Natural killer cell treated with Interleukin-12 subunit alpha and Interleukin-12 subunit beta and Interleukin-15 and Interleukin-18, amount 100 ng/mL, for 72 hours (primary cell): ENCODE data around the gene PHRF1. TPM values are rescaled to one million over a fixed set of nuclear protein-coding genes. Genes with fewer than 3 reads are reported as not detected.
"Not testable (repeated sequence)": the region's sequence is repeated elsewhere in the genome, so short reads cannot be mapped to it uniquely, and the experiment has no call there.

Source experiments
- ATAC-seq, 2 donors: fragments of 150-1000 bp; cut with Tn5 transposase in 1 of 2; sonication (Bioruptor Pico), chemical (Tn5 transposase) in 1 of 2; 2 replicates each; pipeline ENCODE4 v1.10.0; 2021
- DNase-seq: peaks from one replicate; pipeline ENCODE4 v3.0.0; 2022; ENCODE audit warnings: low spot score
- H3K27ac Mint-ChIP-seq, 2 donors: 1 replicate in 1 of 2; 2 replicates in 1 of 2; pipeline ENCODE4 v1.8.0; 2022; ENCODE audit warnings: mixed read lengths in 2 of 2, mild to moderate bottlenecking in 1 of 2, moderate library complexity in 1 of 2
- H3K27me3 Mint-ChIP-seq, 2 donors: 1 replicate in 1 of 2; 2 replicates in 1 of 2; pipeline ENCODE4 v1.8.0; 2022; ENCODE audit warnings: mixed read lengths in 2 of 2
- H3K36me3 Mint-ChIP-seq: one replicate; pipeline ENCODE4 v1.8.0; 2022; ENCODE audit warnings: mixed read lengths
- H3K4me1 Mint-ChIP-seq, 2 donors: 1 replicate in 1 of 2; 2 replicates in 1 of 2; pipeline ENCODE4 v1.8.0; 2022; ENCODE audit warnings: low read depth in 2 of 2, mixed read lengths in 2 of 2, mild to moderate bottlenecking in 1 of 2
- H3K4me3 Mint-ChIP-seq: one replicate; pipeline ENCODE4 v1.8.0; 2022; ENCODE audit warnings: mixed read lengths
- H3K9me3 Mint-ChIP-seq: 2 replicates; pipeline ENCODE4 v1.8.0; 2022; ENCODE audit warnings: mixed read lengths
- total RNA-seq, 2 donors: library from RNA; stranded (reverse); gene quantifications; one replicate each; pipeline ENCODE4 v1.2.3, GENCODE V29; 2022

The PHRF1 gene
- total RNA-seq, 2 donors from 2014 or later = 49.2 to 85.7 TPM

GRCh38 chr11:569158-569885 is 6.9 kb upstream of the PHRF1 start:
- ATAC-seq = no peak
- H3K9me3 Mint-ChIP-seq = no peaks in the 10 kb centered on the region
- H3K27me3 Mint-ChIP-seq = peaks cover 2 to 3% of the 10 kb centered on the region in 2 donors
- DNase-seq = no peak
- peak overlapping the region; percentile 78 for H3K4me3 Mint-ChIP-seq
- no peak overlapping the region for H3K27ac Mint-ChIP-seq
- no peaks in the 10 kb centered on the region for H3K36me3 Mint-ChIP-seq
- peaks cover 0 to 3% of the 10 kb centered on the region in 2 donors for H3K4me1 Mint-ChIP-seq

GRCh38 chr11:571802-572185 is 4.5 kb upstream of the PHRF1 start:
- H3K4me3 Mint-ChIP-seq = no peak overlapping the region
- peaks cover 11% of the 10 kb centered on the region in 2 donors for H3K27me3 Mint-ChIP-seq
- DNase-seq = no peak
- H3K36me3 Mint-ChIP-seq = no peaks in the 10 kb centered on the region
- ATAC-seq = no peak
- no peaks in the 10 kb centered on the region for H3K9me3 Mint-ChIP-seq
- H3K27ac Mint-ChIP-seq = no peak overlapping the region
- H3K4me1 Mint-ChIP-seq = peaks cover 0 to 10% of the 10 kb centered on the region in 2 donors

GRCh38 chr11:573146-573759 is 3.0 kb upstream of the PHRF1 start:
- H3K27me3 Mint-ChIP-seq = peaks cover 11% of the 10 kb centered on the region in 2 donors
- no peak overlapping the region for H3K4me3 Mint-ChIP-seq
- H3K9me3 Mint-ChIP-seq = no peaks in the 10 kb centered on the region
- H3K36me3 Mint-ChIP-seq = no peaks in the 10 kb centered on the region
- DNase-seq (no peak), ATAC-seq (no peak)
- H3K4me1 Mint-ChIP-seq = peaks cover 11 to 16% of the 10 kb centered on the region in 2 donors
- H3K27ac Mint-ChIP-seq = no peak overlapping the region

GRCh38 chr11:574031-574570 is 2.2 kb upstream of the PHRF1 start:
- Mint-ChIP-seq H3K4me3 (peak overlapping the region; percentile 5), H3K4me1 (peaks cover 11 to 20% of the 10 kb centered on the region in 2 donors), H3K27me3 (peaks cover 11% of the 10 kb centered on the region in 2 donors), H3K27ac (peak overlapping the region in 1 of 2 donors; percentile 15)
- H3K36me3 Mint-ChIP-seq, DNase-seq, H3K9me3 Mint-ChIP-seq, ATAC-seq: not testable (repeated sequence)

GRCh38 chr11:574632-575312 is 1.5 kb upstream of the PHRF1 start:
- H3K27ac Mint-ChIP-seq = peak overlapping the region in 1 of 2 donors; percentile 15
- peaks cover 11% of the 10 kb centered on the region in 2 donors for H3K27me3 Mint-ChIP-seq
- peaks cover 18 to 27% of the 10 kb centered on the region in 2 donors for H3K4me1 Mint-ChIP-seq
- no peaks in the 10 kb centered on the region for H3K9me3 Mint-ChIP-seq
- peak overlapping the region; percentile 70 for H3K4me3 Mint-ChIP-seq
- ATAC-seq (no peak), DNase-seq (no peak)
- no peaks in the 10 kb centered on the region for H3K36me3 Mint-ChIP-seq

- H3K4me3 Mint-ChIP-seq = peak overlapping the region; percentile 70
- H3K4me1 Mint-ChIP-seq = peaks cover 22 to 31% of the 10 kb centered on the region in 2 donors
- H3K27ac Mint-ChIP-seq = peak overlapping the region in 1 of 2 donors; percentile 98
- DNase-seq = no peak
- ATAC-seq = no peak
- no peaks in the 10 kb centered on the region for H3K9me3 Mint-ChIP-seq
- peaks cover 11% of the 10 kb centered on the region in 2 donors for H3K27me3 Mint-ChIP-seq
- H3K36me3 Mint-ChIP-seq = no peaks in the 10 kb centered on the region
Observed at GRCh38 chr11:575313-575995, 816 bp upstream of the PHRF1 start.

GRCh38 chr11:576811-577610 is 741 bp downstream of the PHRF1 start:
- DNase-seq (no peak), ATAC-seq (no peak)
- H3K9me3 Mint-ChIP-seq = no peaks in the 10 kb centered on the region
- H3K27ac Mint-ChIP-seq = peak overlapping the region; percentile 74 to 84
- H3K4me3 Mint-ChIP-seq = peak overlapping the region; percentile 88
- peaks cover 33 to 44% of the 10 kb centered on the region in 2 donors for H3K4me1 Mint-ChIP-seq
- peaks cover 11% of the 10 kb centered on the region in 2 donors for H3K27me3 Mint-ChIP-seq
- H3K36me3 Mint-ChIP-seq = no peaks in the 10 kb centered on the region

- Mint-ChIP-seq H3K9me3 (no peaks in the 10 kb centered on the region), H3K4me3 (peak overlapping the region; percentile 88), H3K36me3 (no peaks in the 10 kb centered on the region), H3K27me3 (peaks cover 11% of the 10 kb centered on the region in 2 donors), H3K27ac (peak overlapping the region; percentile 74 to 84), H3K4me1 (peaks cover 33 to 44% of the 10 kb centered on the region in 2 donors)
- DNase-seq (no peak), ATAC-seq (no peak)
Observed at GRCh38 chr11:577611-577894, 1.3 kb downstream of the PHRF1 start.

- Mint-ChIP-seq H3K4me1 (peaks cover 33 to 44% of the 10 kb centered on the region in 2 donors), H3K4me3 (peak overlapping the region; percentile 88), H3K9me3 (no peaks in the 10 kb centered on the region), H3K27ac (peak overlapping the region in 1 of 2 donors; percentile 19), H3K27me3 (peaks cover 11% of the 10 kb centered on the region in 2 donors), H3K36me3 (no peaks in the 10 kb centered on the region)
- DNase-seq (no peak), ATAC-seq (no peak)
Observed at GRCh38 chr11:578276-579035, 2.2 kb downstream of the PHRF1 start.

- no peak overlapping the region for H3K27ac Mint-ChIP-seq
- H3K4me1 Mint-ChIP-seq = peaks cover 33 to 40% of the 10 kb centered on the region in 2 donors
- H3K36me3 Mint-ChIP-seq = no peaks in the 10 kb centered on the region
- H3K4me3 Mint-ChIP-seq = no peak overlapping the region
- DNase-seq = no peak
- H3K27me3 Mint-ChIP-seq = peaks cover 2% of the 10 kb centered on the region in 2 donors
- H3K9me3 Mint-ChIP-seq = no peaks in the 10 kb centered on the region
- ATAC-seq = no peak
Observed at GRCh38 chr11:579830-580601, 3.7 kb downstream of the PHRF1 start.

- H3K27me3 Mint-ChIP-seq = no peaks in the 10 kb centered on the region
- H3K36me3 Mint-ChIP-seq = no peaks in the 10 kb centered on the region
- peaks cover 36 to 41% of the 10 kb centered on the region in 2 donors for H3K4me1 Mint-ChIP-seq
- no peaks in the 10 kb centered on the region for H3K9me3 Mint-ChIP-seq
- H3K27ac Mint-ChIP-seq = peak overlapping the region in 1 of 2 donors; percentile 52
- ATAC-seq (no peak), DNase-seq (no peak)
- H3K4me3 Mint-ChIP-seq = peak overlapping the region; percentile 43
Observed at GRCh38 chr11:581342-581741, 5.1 kb downstream of the PHRF1 start.

GRCh38 chr11:581752-582151 is 5.5 kb downstream of the PHRF1 start:
- no peak for ATAC-seq
- Mint-ChIP-seq H3K36me3 (no peaks in the 10 kb centered on the region), H3K27me3 (no peaks in the 10 kb centered on the region), H3K4me3 (no peak overlapping the region), H3K27ac (peak overlapping the region in 1 of 2 donors; percentile 52), H3K4me1 (peaks cover 38 to 43% of the 10 kb centered on the region in 2 donors), H3K9me3 (no peaks in the 10 kb centered on the region)
- no peak for DNase-seq
